Prostate gland (tissue), 2 donors: ENCODE data around the gene KAT8. TPM values are rescaled to one million over a fixed set of nuclear protein-coding genes. Genes with fewer than 3 reads are reported as not detected.
"Not testable (repeated sequence)": the region's sequence is repeated elsewhere in the genome, so short reads cannot be mapped to it uniquely, and the experiment has no call there.

Experiments
- DNase-seq: peaks from one replicate; pipeline ENCODE4 v3.0.0-alpha.2; 2019; ENCODE audit warnings: low spot score
- H3K27ac ChIP-seq, 2 donors: fragments of 200-600 bp; sonication (generic); 2 replicates each; pipeline ENCODE4 v1.5.1; 2017 to 2019
- H3K27me3 ChIP-seq: fragments of 200-600 bp; sonication (generic); replicated peaks from 2 replicates; pipeline ENCODE4 v1.5.1; 2019; ENCODE audit not compliant: insufficient read depth
- H3K36me3 ChIP-seq, 2 donors: fragments of 200-600 bp; sonication (generic); 1 replicate in 1 of 2; 2 replicates in 1 of 2; pipeline versions ENCODE4 v1.5.1 to v1.8.1; 2017 to 2019
- H3K4me1 ChIP-seq: fragments of 200-600 bp; sonication (generic); replicated peaks from 2 replicates; pipeline ENCODE4 v1.5.1; 2019
- H3K4me3 ChIP-seq, 2 donors: fragments of 200-600 bp; sonication (generic); 2 replicates each; pipeline ENCODE4 v1.5.1; 2017 to 2019
- H3K9me3 ChIP-seq: fragments of 200-600 bp; sonication (generic); 2 replicates; pipeline ENCODE4 v1.5.1; 2017
- CTCF ChIP-seq, 4 experiments: fragments of 200-600 bp in 2 of 4; fragments of 450-650 bp in 2 of 4; sonication (generic) in 2 of 4; IDR thresholded peaks; 1 replicate in 3 of 4; 2 replicates in 1 of 4; pipeline ENCODE4 v1.5.1; 2016 to 2019; ENCODE audit warnings: antibody characterized with exemption in 4 of 4, mild to moderate bottlenecking in 2 of 4, moderate library complexity in 2 of 4
- POLR2A ChIP-seq: fragments of 450-650 bp; IDR thresholded peaks from one replicate; pipeline ENCODE4 v1.6.1; 2016; ENCODE audit warnings: antibody characterized with exemption, mild to moderate bottlenecking
- POLR2AphosphoS5 ChIP-seq: sonication (generic); formaldehyde crosslinking; IDR thresholded peaks from one replicate; pipeline ENCODE4 v1.6.1; 2017; ENCODE audit warnings: antibody characterized with exemption
- WGBS: methylation state at CpG from one replicate; pipeline ENCODE4 v1.1.5; 2018; 5-methylcytosine and 5-hydroxymethylcytosine counted together
- intact Hi-C: fragments of 100-400 bp; cut with DNase I; formaldehyde crosslinking; loops from one replicate; pipeline ENCODE4 v1.14.2; 2022
- total RNA-seq, 2 donors: library from RNA; depleted of rRNA; stranded (reverse); fragments of >200 nt; gene quantifications; one replicate each; pipeline ENCODE4 v1.1.0, GENCODE V29; 2016

The KAT8 gene
- total RNA-seq, 2 donors from 2014 or later: 92.6 to 115 TPM

GRCh38 chr16:31092330-31092729 lies 25.1 kb upstream of the KAT8 start:
- H3K27ac ChIP-seq: no peak overlapping the region
- no peak for DNase-seq
- TF ChIP-seq POLR2AphosphoS5: no peak
- TF ChIP-seq POLR2A: no peak
- H3K36me3 ChIP-seq: peaks cover 0 to 3% of the 10 kb centered on the region in 2 donors
- 92% methylated on average over 5 of the region's 5 CpGs for WGBS
- no peaks in the 10 kb centered on the region for H3K9me3 ChIP-seq
- intact Hi-C loops: loop anchor here (5.0 to 10.0 kb wide), 2 partner anchors 50 to 108 kb away; partner anchors contain the start of gene HSD3B7
- no peaks in the 10 kb centered on the region for H3K27me3 ChIP-seq
- H3K4me1 ChIP-seq: no peaks in the 10 kb centered on the region
- H3K4me3 ChIP-seq: no peak overlapping the region

GRCh38 chr16:31093132-31093703 lies 24.2 kb upstream of the KAT8 start:
- no peak overlapping the region for H3K4me3 ChIP-seq
- no peak for DNase-seq
- H3K4me1 ChIP-seq: no peaks in the 10 kb centered on the region
- no peaks in the 10 kb centered on the region for H3K9me3 ChIP-seq
- TF ChIP-seq POLR2A (no peak), POLR2AphosphoS5 (no peak), CTCF (IDR thresholded peaks at IDR 0.05) (no peak)
- intact Hi-C loops: loop anchor here (5.0 to 10.0 kb wide), 2 partner anchors 49 to 108 kb away; partner anchors contain the start of gene HSD3B7
- WGBS: 28% methylated on average over 16 of the region's 17 CpGs
- no peaks in the 10 kb centered on the region for H3K27me3 ChIP-seq
- H3K27ac ChIP-seq: no peak overlapping the region
- H3K36me3 ChIP-seq: peaks cover 0 to 3% of the 10 kb centered on the region in 2 donors

- no peak for DNase-seq
- intact Hi-C loops: loop anchor here (2.0 to 10.0 kb wide), 3 partner anchors 19 to 109 kb away; partner anchors contain the start of genes HSD3B7, ZNF646 and ZNF668
- no peak for TF ChIP-seq POLR2AphosphoS5
- TF ChIP-seq POLR2A: no peak
- no peak for TF ChIP-seq CTCF (IDR thresholded peaks at IDR 0.05)
- H3K4me3 ChIP-seq: peak overlapping the region; percentile 58 to 60
- H3K9me3 ChIP-seq: no peaks in the 10 kb centered on the region
- WGBS: 0% methylated on average over 20 of the region's 20 CpGs
- H3K4me1 ChIP-seq: no peaks in the 10 kb centered on the region
- peak overlapping the region; percentile 82 for H3K27ac ChIP-seq
- H3K27me3 ChIP-seq: no peaks in the 10 kb centered on the region
- peaks cover 0 to 3% of the 10 kb centered on the region in 2 donors for H3K36me3 ChIP-seq
These were observed 23.4 kb upstream of the KAT8 start for GRCh38 chr16:31094088-31094423.

- no peaks in the 10 kb centered on the region for H3K9me3 ChIP-seq
- H3K4me3 ChIP-seq: peak within 1 kb of the TSS; percentile 58 to 60
- WGBS: under 1% methylated on average over 56 of the region's 69 CpGs
- peak; percentile 96 for DNase-seq
- TF ChIP-seq POLR2AphosphoS5: peak; percentile 97
- TF ChIP-seq POLR2A: peak; percentile 81
- peak in 2 of 4 experiments; percentile 34 to 46 for TF ChIP-seq CTCF (IDR thresholded peaks at IDR 0.05)
- no peaks in the 10 kb centered on the region for H3K4me1 ChIP-seq
- H3K27me3 ChIP-seq: no peaks in the 10 kb centered on the region
- intact Hi-C loops: loop anchor here (2.0 to 10.0 kb wide), 3 partner anchors 20 to 110 kb away; partner anchors contain the start of genes HSD3B7, ZNF646 and ZNF668
- peak within 1 kb of the TSS; percentile 82 for H3K27ac ChIP-seq
- peaks cover 0 to 3% of the 10 kb centered on the region in 2 donors for H3K36me3 ChIP-seq
These were observed 22.9 kb upstream of the KAT8 start, which contains the start of gene VKORC1 for GRCh38 chr16:31094424-31095120. Gene VKORC1 (minus strand): TSS chr16:31094797. CDS start chr16:31094729, 68 bp downstream.

GRCh38 chr16:31099860-31100638 lies 17.4 kb upstream of the KAT8 start:
- Histone ChIP-seq H3K27me3 (no peaks in the 10 kb centered on the region), H3K4me1 (no peaks in the 10 kb centered on the region), H3K36me3 (no peaks in the 10 kb centered on the region), H3K27ac (no peak overlapping the region), H3K9me3 (no peaks in the 10 kb centered on the region), H3K4me3 (no peak overlapping the region)
- 62% methylated on average over 4 of the region's 4 CpGs for WGBS
- intact Hi-C loops: loop anchor here (10.0 kb wide), 1 partner anchor 115 kb away; the partner anchor contains the start of gene HSD3B7
- no peak for TF ChIP-seq POLR2AphosphoS5
- TF ChIP-seq POLR2A: no peak
- TF ChIP-seq CTCF (IDR thresholded peaks at IDR 0.05): no peak
- no peak for DNase-seq

- H3K36me3 ChIP-seq, H3K27me3 ChIP-seq, intact Hi-C loops, DNase-seq, H3K4me1 ChIP-seq, H3K9me3 ChIP-seq, H3K27ac ChIP-seq, H3K4me3 ChIP-seq: not testable (repeated sequence)
- WGBS: 76% methylated on average over 13 of the region's 13 CpGs
These were observed 16.4 kb upstream of the KAT8 start for GRCh38 chr16:31100876-31101641.
